ENCODE results near the gene GABRB3. TPM values are rescaled to one million over a fixed set of nuclear protein-coding genes. Genes with fewer than 3 reads are reported as not detected.

Gene GABRB3
- total RNA-seq, 3 donors from 2014 or later = 0.52 to 3.2 (median 3.1) TPM

DNA sequence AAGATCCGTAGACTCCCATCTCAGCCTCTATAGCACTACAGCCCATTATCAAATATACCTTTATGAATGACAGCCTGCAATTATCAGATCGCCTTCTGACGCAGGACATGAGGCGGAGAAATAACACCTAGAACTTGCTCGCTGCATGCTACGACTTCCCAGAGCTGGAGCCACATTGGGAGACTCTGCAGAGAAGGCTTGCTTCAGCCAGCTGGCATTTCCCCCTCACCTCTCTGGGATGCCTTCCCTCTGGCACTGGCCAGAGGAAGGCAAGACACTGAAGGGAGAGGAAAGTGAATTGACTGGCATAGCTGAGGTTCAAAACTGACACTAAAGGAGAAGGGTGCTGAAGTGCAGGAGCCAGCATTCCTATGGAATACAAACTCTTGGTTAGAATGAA, 131.7 kb downstream of the GABRB3 start:
- DNase-seq (no peak), ATAC-seq (no peak)
- Histone ChIP-seq H3K9me3 (peaks cover 57% of the 10 kb centered on the region), H3K4me3 (no peak overlapping the region), H3K36me3 (ENCODE audit: low read depth) (no peaks in the 10 kb centered on the region), H3K4me1 (ENCODE audit: low read depth) (no peaks in the 10 kb centered on the region)
- no peak for TF ChIP-seq CTCF (IDR thresholded peaks at IDR 0.05)
- intact Hi-C loops (cut with DNase I, micrococcal nuclease) = no loop called here

- H3K4me1 ChIP-seq (ENCODE audit: low read depth) = no peaks in the 10 kb centered on the region
- TF ChIP-seq CTCF (IDR thresholded peaks at IDR 0.05) = no peak
- DNase-seq (no peak), ATAC-seq (no peak)
- peaks cover 54% of the 10 kb centered on the region for H3K9me3 ChIP-seq
- no peaks in the 10 kb centered on the region for H3K36me3 ChIP-seq (ENCODE audit: low read depth)
- no peak overlapping the region for H3K4me3 ChIP-seq
- intact Hi-C loops (cut with DNase I, micrococcal nuclease) = no loop called here
Observed at GRCh38 chr15:26640601-26641000, 132.3 kb downstream of the GABRB3 start.

DNA sequence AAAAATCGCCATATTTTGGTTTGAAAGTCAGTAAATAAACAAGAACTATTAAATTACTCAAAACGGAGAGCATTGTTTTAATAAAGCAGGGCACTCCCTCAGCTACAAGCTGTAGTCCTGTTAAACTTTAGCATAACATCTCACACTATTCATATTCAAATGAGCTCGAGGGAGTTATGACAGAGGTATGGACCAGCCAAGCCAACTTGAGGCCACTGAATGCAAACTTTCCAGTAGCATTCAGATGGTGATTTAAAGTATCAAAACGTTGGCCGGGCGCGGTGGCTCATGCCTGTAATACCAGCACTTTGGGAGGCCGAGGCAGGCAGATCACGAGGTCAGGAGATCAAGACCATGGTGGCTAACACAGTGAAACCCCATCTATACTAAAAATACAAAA, 132.9 kb downstream of the GABRB3 start:
- no peak for ATAC-seq
- TF ChIP-seq CTCF (IDR thresholded peaks at IDR 0.05) = no peak
- H3K9me3 ChIP-seq = peaks cover 54% of the 10 kb centered on the region
- no peaks in the 10 kb centered on the region for H3K36me3 ChIP-seq (ENCODE audit: low read depth)
- H3K4me1 ChIP-seq (ENCODE audit: low read depth) = no peaks in the 10 kb centered on the region
- DNase-seq = no peak
- H3K4me3 ChIP-seq = no peak overlapping the region
- intact Hi-C loops (cut with DNase I, micrococcal nuclease) = no loop called here

- TF ChIP-seq CTCF (IDR thresholded peaks at IDR 0.05) = no peak
Observed at GRCh38 chr15:26635614-26636013, 137.3 kb downstream of the GABRB3 start.

DNA sequence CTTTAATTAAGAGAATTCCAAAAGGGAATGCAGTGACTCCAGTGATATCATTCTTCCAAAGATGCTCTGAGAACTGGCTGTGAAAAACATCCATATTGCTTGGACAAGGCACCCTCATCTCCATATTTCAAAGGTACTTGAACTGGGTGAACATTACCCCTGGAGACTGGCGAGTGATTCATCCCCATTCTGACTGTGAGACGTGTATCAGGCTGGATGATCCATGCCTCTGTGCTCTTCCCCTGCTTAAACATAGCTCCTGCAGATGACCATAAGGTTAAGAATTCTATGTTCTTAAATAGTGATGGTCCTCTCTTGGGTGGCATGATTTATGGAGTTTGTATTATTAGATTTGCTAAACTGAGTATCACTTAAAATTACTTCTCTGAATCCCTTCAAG, 137.8 kb downstream of the GABRB3 start:
- H3K4me1 ChIP-seq (ENCODE audit: low read depth) = no peaks in the 10 kb centered on the region
- peaks cover 54% of the 10 kb centered on the region for H3K9me3 ChIP-seq
- no peak for TF ChIP-seq CTCF (IDR thresholded peaks at IDR 0.05)
- H3K36me3 ChIP-seq (ENCODE audit: low read depth) = no peaks in the 10 kb centered on the region
- ATAC-seq (no peak), DNase-seq (no peak)
- H3K4me3 ChIP-seq = no peak overlapping the region
- intact Hi-C loops (cut with DNase I, micrococcal nuclease) = no loop called here

More at GRCh38 chr15:26635614-26636013, 137.3 kb downstream of the GABRB3 start:
- ATAC-seq (no peak), DNase-seq (no peak)
- no peak overlapping the region for H3K4me3 ChIP-seq
- no peaks in the 10 kb centered on the region for H3K4me1 ChIP-seq (ENCODE audit: low read depth)
- intact Hi-C loops (cut with DNase I, micrococcal nuclease) = no loop called here
- H3K36me3 ChIP-seq (ENCODE audit: low read depth) = no peaks in the 10 kb centered on the region
- H3K9me3 ChIP-seq = peaks cover 53% of the 10 kb centered on the region

DNA sequence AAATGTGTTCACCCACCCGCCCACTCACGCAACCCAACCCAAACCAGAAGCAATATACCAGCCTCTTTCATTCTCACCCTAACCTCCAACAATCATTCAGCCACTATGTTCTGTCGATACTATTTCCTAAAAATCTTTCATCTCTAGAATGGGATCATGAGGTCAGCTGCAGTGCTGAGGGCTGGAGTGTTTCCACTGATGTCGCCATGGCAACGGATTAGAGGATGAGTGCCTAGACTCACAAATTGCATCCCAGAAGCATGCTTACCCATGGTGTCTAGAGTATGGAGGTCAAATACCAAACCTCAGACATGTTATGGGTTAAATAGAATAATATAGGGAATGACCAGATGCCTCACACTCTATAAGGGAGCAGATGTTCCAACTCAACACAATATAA, 138.5 kb downstream of the GABRB3 start:
- Histone ChIP-seq H3K36me3 (ENCODE audit: low read depth) (no peaks in the 10 kb centered on the region), H3K9me3 (peaks cover 55% of the 10 kb centered on the region), H3K4me3 (no peak overlapping the region), H3K4me1 (ENCODE audit: low read depth) (no peaks in the 10 kb centered on the region)
- DNase-seq (no peak), ATAC-seq (no peak)
- no peak for TF ChIP-seq CTCF (IDR thresholded peaks at IDR 0.05)
- intact Hi-C loops (cut with DNase I, micrococcal nuclease) = no loop called here
